Measurements from ENCODE around the gene ALAS1.
"Not testable (repeated sequence)": the region's sequence is repeated elsewhere in the genome, so short reads cannot be mapped to it uniquely, and the experiment has no call there.

The ALAS1 gene

GRCh38 chr3:52197842-52198625 is at the start of gene ALAS1:
Gene ALAS1, plus strand, starts transcription at chr3:52198160. Its CDS starts 1,082 bp downstream, at chr3:52199242.
- DNase-seq (ENCODE audit: low read depth in 2 of 2): peak; percentile 85 to 91

- no peak for DNase-seq (ENCODE audit: low read depth in 2 of 2)
These were observed 48.9 kb upstream of the ALAS1 start for GRCh38 chr3:52149021-52149420.

GRCh38 chr3:52149726-52150125 is 48.2 kb upstream of the ALAS1 start:
- DNase-seq (ENCODE audit: low read depth in 2 of 2): no peak

GRCh38 chr3:52150357-52150756 is 47.6 kb upstream of the ALAS1 start:
- no peak for DNase-seq (ENCODE audit: low read depth in 2 of 2)

GRCh38 chr3:52150860-52151259 is 47.1 kb upstream of the ALAS1 start:
- no peak for DNase-seq (ENCODE audit: low read depth in 2 of 2)

- not testable (repeated sequence) for DNase-seq (ENCODE audit: low read depth in 2 of 2)
These were observed 46.0 kb upstream of the ALAS1 start for GRCh38 chr3:52151991-52152390.

- no peak for DNase-seq (ENCODE audit: low read depth in 2 of 2)
These were observed 44.4 kb upstream of the ALAS1 start for GRCh38 chr3:52153389-52154096.

- peak; percentile 88 to 89 for DNase-seq (ENCODE audit: low read depth in 2 of 2)
These were observed 43.5 kb upstream of the ALAS1 start, which contains the start of gene POC1A for GRCh38 chr3:52154135-52155094. Gene POC1A, minus strand, starts transcription at chr3:52154423. Its CDS starts 51 bp downstream, at chr3:52154372.

GRCh38 chr3:52155912-52156311 is 42.0 kb upstream of the ALAS1 start:
- no peak for DNase-seq (ENCODE audit: low read depth in 2 of 2)

- DNase-seq (ENCODE audit: low read depth in 2 of 2): no peak
These were observed 38.5 kb upstream of the ALAS1 start for GRCh38 chr3:52159503-52159902.

- DNase-seq (ENCODE audit: low read depth in 2 of 2): no peak
These were observed 35.6 kb upstream of the ALAS1 start for GRCh38 chr3:52162250-52162872.

GRCh38 chr3:52167240-52167639 is 30.7 kb upstream of the ALAS1 start:
- DNase-seq (ENCODE audit: low read depth in 2 of 2): no peak

- not testable (repeated sequence) for DNase-seq (ENCODE audit: low read depth in 2 of 2)
These were observed 27.7 kb upstream of the ALAS1 start for GRCh38 chr3:52170217-52170616.

GRCh38 chr3:52171514-52172261 is 26.3 kb upstream of the ALAS1 start:
- no peak for DNase-seq (ENCODE audit: low read depth in 2 of 2)

- no peak for DNase-seq (ENCODE audit: low read depth in 2 of 2)
These were observed 25.6 kb upstream of the ALAS1 start for GRCh38 chr3:52172262-52172757.

GRCh38 chr3:52173101-52173500 is 24.9 kb upstream of the ALAS1 start:
- no peak for DNase-seq (ENCODE audit: low read depth in 2 of 2)

GRCh38 chr3:52174896-52175295 is 23.1 kb upstream of the ALAS1 start:
- no peak for DNase-seq (ENCODE audit: low read depth in 2 of 2)

GRCh38 chr3:52175416-52176179 is 22.4 kb upstream of the ALAS1 start:
- DNase-seq (ENCODE audit: low read depth in 2 of 2): no peak

- DNase-seq (ENCODE audit: low read depth in 2 of 2): no peak
These were observed 21.7 kb upstream of the ALAS1 start for GRCh38 chr3:52176180-52176752.
